Stimulated activated CD8-positive, alpha-beta memory T cell treated with anti-CD3 and anti-CD28 coated beads, Interleukin-7, amount 100 ng/mL, for 24 hours (primary cell): ENCODE data around the gene GOLGA3.

Experiments
- DNase-seq: peaks from one replicate; pipeline ENCODE4 v3.0.0-alpha.2; 2020; ENCODE audit warnings: low read depth

The GOLGA3 gene

DNA sequence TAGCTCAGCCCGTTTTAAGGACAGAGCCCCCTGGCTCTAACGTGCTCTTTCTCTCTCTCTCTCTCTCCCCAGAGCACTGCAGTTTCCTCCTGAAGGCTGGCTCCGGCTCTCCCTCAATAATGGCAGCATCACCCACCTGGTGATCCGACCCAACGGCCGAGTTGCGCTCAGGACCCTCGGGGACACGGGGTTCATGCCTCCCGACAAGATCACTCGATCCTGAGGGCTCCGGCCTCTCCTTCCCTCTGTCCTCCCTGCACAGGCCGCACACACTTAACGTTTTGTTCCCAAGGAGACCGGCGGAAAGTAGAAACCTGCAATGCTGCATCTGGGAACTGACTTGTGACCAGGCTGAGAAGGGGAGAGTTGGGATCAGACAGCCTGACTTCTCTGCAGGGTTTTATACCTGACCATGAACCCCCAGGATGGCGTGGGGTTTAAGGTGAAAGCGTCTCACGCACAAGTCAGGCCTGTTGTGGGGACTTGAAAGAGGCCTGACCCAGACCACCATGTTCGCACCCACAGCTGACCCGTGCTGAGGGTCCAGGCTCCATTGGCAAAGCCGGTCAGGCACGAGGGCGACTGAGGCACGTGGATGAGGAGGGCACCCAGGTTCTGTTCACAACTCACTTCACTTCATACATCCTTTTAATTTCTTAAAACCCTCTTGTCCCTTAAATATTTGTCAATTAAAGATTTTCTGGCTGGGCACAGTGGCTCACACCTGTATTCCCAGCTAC is 107.9 kb downstream of the GOLGA3 start:
- DNase-seq, result no peak

DNA sequence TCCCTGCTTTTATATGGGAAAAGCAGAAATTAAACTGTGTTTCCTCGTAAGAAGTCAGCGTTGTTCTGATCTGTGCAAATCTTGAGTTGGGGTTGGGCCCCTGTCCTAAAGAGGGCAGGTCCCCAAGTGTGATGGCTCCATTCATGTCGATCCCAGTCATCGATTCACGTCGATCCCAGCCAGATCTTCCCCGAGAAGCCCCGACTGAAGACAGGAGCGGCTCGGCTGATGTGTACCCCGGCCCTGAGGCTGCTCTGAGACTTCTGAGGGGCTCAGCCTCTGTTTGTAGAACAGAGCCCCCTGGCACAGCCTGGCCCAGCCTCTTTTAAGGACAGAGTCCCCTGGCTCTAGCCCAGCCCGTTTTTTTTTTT is 108.7 kb downstream of the GOLGA3 start:
- DNase-seq, result no peak

DNA sequence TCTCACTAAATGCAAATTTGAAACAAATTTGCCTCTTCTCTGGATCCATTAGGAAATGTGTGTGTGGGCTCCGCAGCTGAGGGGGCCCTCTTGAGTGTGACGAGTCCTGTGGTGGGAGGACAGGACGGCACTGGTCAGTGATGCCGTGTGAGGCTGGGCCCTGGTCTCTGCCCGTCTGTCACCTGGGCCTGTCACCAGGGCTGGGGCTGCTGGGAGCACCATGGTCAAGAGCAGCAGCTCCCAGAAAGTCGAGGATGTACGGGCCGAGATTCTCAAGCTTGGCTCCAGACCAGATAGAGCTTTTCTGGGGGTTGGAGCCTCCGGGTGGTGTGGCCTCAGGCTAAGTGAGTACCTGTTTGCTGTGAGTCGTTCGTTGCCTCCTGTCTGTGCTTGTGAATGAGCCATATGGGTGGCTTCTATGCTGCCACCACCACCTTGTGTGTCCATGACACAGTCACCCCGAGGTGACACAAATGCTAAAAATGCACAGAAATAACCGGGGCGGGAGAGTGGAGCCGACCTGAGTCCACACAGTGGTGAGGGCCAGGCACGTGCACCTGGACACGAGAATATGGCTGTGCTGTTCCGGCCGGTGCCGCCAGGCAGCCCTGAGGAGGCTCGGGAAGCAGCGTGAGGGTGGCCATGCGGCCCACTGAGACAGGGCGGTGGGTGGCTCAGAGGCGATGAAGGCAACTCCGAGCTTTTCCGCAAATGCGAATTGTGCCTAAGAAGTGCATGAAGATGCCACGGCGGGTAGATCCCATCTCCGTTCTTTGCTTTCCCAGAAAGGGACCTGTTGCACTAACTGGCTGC is 109.3 kb downstream of the GOLGA3 start:
- DNase-seq, result no peak
